HG02623 (cell line): ENCODE measurements around the gene TBC1D16.

Source experiments
- ATAC-seq: cut with Tn5 transposase; IDR thresholded peaks from one replicate; pipeline ENCODE4 v1.9.1; 2021; ENCODE audit warnings: moderate library complexity; ENCODE audit not compliant: unreplicated experiment

The TBC1D16 gene

GRCh38 chr17:79942591-79943346 is 92.9 kb downstream of the TBC1D16 start:
- ATAC-seq = no peak

GRCh38 chr17:79942011-79942405 is 93.7 kb downstream of the TBC1D16 start:
- no peak for ATAC-seq

DNA sequence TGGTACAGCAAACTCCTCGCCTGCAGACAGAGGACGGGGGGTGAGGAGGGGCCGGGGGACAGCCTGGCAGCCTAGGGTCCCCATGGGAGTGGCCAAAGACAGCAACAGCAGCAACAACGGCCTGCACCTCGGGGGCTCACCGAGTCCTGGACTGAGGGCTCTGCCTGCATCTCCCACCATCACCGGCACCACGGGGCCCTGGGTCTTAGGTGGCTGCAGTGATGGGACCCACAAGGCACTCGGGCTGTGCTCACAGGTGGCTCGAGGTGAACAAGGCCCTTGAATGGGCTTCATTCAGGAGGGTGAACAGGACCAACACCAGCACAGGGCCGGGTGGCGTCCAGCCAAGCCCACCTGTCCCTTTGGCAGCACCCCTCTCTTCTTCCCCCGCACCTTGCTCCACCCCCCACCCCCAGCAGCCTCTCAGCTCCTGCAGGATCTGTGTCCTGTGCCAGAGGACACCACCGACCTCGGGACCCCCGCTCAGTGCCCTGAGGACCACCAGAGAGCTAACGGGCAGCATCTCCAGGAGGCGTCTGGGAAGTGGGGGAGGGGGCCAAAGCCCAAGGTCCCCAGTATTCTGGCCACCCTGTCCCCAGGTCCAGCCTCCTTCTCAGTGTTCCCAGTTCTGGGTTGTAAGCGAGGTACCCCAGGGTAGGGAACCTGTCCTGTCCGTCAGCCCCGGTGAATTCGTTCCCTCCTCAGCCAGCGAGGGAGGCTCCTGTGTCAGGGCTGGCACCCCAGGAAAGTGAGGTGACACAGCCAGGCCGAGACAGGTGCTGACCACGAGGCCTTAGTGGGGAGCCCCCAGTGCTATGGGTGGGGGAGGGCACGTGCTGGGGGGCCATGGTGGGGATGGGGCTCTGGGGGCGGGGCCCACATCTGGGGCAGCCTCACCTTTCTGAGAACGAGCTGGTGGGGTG is 94.3 kb downstream of the TBC1D16 start:
- no peak for ATAC-seq

GRCh38 chr17:79940459-79941087 is 95.1 kb downstream of the TBC1D16 start:
- ATAC-seq = no peak

GRCh38 chr17:79939755-79940458 is 95.8 kb downstream of the TBC1D16 start:
- ATAC-seq = no peak

GRCh38 chr17:79939094-79939435 is 96.6 kb downstream of the TBC1D16 start:
- ATAC-seq = no peak

DNA sequence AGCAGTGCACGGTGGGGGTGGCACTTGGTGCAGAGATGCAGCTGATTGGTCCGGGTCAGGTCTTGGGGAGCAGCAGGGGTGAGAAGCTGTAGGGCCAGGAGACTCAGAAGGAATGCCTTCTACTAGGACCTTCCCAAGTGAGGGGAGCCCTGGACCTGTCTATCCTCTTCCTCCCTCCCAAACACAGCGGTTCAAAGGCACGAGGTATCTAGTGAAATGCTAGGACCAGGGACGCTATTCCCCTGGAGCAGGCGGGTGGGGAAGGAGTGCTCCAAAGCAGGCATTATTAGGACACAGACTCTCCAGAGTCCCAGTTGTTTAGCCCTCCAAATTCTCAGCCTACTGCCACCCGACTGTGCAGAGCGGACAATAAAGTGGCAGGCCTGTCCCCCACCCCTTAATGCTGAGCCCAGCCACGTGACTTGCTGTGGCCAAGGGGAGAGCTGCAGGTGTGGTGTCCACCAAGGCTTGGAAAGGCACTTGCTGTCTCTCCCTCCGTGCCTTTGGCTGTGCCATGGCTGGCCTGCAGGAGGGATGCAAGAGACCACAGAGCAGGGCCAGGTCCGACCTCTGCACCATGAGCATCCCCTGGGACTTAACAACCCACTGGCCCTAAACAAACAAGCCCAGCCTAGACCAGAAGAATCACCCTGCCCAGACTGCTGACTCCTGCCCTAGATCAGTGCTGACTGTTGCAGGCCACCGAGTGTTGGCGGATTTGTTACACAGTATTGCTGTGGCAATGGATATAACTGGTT is 97.2 kb downstream of the TBC1D16 start:
- ATAC-seq = no peak

DNA sequence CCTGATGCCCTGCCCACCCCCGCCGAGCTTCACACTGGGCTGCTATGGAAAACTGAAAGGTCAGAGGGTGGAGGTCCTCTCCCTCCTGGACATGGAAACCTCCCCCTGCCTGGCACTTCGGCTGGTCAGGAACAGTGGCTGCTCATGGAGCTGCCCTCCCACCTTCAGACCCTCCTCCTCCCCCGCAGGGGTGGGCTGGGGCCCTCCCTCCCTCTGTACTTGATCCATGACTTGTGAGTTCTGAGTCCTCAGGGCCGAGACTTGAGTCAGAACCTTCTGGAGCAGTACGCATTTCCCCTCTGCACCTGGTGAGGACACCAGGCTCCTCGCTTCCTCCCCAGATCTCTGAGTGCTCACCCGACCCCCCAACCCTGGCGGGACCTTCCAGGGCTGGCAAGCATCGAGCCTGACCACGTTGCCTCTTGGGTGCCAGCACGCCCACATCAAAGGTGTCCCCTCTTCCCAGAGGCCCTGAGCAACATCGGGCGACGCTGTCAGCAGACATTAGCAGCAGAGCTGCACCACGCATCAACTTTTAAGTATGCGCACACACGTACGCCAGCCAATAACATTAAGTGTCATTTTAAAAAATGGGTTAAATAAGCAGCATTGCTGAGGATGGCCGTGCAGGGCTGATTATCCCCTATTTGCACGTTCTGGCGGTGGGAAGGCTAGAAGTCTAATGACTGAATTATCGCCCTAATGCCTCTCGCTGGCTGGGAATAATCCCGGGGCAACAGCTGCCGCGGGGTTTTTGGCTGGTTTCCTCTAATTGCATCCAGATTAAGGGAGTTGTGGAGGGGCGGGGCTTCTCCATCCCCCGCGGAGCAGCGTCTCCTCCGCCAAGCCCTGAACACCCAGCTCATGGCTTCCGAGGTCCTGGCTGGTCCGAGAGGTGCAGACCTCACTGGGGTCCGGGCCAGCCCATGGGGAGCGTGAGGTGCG is 98.0 kb downstream of the TBC1D16 start:
- ATAC-seq = no peak

- ATAC-seq = no peak
These were observed 98.9 kb downstream of the TBC1D16 start for GRCh38 chr17:79936641-79937381.

- ATAC-seq = no peak
These were observed 99.6 kb downstream of the TBC1D16 start for GRCh38 chr17:79936050-79936449.

- no peak for ATAC-seq
These were observed 100.3 kb downstream of the TBC1D16 start for GRCh38 chr17:79935197-79935885.

DNA sequence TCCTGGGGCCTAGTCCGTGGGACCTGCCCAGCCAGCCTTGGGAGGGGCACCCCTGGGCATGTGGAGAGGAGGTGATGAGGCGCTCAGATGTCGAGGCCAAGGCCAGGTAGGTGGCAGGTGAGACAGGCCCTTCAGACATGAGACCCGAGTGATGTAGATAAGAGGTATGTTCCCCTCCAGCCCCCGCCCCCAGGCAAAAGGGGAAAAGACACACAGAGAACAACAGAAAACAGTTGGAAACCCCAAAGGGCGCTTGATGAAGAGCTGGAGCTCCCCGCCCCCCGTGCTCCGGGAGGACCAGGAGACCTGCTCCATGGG is 101.1 kb downstream of the TBC1D16 start:
- no peak for ATAC-seq

DNA sequence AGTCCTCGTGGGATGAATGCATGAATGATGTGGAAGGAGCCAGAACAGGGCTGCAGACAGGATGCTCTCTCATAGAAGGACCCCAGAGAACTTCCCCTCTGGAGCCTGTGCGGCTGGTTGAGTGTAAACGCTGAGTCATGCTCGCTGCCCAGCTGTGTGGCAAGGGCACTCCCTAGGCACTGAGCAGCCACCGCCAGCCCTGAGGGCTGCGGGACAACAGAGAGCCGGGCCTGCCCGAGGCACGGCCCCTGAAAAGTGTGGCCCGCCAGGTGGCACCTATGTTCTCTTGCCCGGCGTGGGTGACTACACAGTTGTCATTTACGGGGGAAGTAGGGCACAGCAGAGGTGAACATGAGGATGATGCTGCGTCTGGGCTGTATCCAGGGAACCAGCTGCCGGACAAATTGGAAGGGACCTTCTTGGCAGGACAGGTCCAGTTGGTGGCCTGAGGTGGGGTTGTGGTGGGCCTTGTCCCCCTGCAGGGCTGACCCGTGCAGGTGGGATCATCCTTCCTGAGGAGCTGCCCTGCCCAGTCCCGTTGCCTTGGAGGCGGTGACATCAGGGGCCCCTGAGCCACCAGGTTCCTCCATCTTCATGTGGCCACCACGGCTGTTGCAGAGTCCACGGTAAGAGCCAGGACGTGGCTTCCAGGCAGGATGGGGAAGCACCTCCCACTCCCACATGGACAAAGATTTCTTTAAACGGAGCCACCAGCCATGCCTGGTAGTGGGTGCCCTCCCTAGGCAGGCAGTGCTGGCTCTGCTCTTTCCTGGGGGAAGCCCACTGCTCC is 101.6 kb downstream of the TBC1D16 start:
- no peak for ATAC-seq

DNA sequence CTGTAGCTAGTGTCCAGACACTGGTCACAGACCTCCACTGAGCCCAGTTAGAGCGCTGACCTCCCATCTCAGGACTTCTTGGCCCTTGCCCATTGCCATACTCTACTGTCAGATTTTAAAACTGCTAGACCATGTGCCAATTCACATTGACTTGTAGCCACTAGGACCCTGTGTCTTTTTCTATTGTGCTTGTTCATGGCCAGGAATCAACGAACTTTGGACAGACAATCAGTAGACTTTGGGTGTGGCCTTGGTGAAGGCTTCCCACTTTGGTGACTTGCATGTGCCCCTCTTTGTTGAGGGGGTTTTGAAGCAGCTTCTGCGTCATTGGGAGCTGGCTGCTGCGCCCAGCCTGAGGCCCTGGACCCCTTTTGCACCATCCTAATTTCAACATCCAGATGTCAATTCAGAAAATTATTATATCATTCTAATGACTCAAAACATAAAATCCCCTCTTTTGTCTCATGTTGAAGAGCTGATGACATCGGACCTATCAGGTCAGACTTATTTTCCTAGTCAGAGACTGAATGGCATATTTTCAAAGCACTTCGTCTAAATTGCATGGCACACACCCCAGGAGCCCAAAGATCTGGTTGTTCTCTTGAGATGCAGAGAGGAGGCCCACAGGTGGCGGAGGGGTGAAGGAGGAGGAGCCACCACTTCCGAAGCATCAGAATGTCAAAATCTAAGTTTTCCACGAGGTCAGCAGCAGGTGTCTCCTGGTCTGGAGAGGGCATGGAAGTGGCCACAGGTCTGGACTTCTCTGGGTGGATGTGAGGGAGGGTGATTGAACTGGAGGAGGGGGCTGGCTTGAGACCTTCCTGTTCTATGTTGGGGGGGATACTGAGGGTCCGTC is 103.0 kb downstream of the TBC1D16 start:
- ATAC-seq = no peak

GRCh38 chr17:79931817-79932309 is 103.8 kb downstream of the TBC1D16 start:
- ATAC-seq = no peak
